ENCODE measurements around the gene BLOC1S5. TPM values are rescaled to one million over a fixed set of nuclear protein-coding genes. Genes with fewer than 3 reads are reported as not detected.
"Not testable (repeated sequence)": the region's sequence is repeated elsewhere in the genome, so short reads cannot be mapped to it uniquely, and the experiment has no call there.

Gene BLOC1S5
- total RNA-seq, 1 donor from 2014 or later, result 8.3 TPM

GRCh38 chr6:8041913-8042583 lies 22.1 kb downstream of the BLOC1S5 start:
- no peak overlapping the region for H3K27ac Mint-ChIP-seq (ENCODE audit: unreplicated experiment)
- DNase-seq, result no peak
- H3K4me1 Mint-ChIP-seq (ENCODE audit: low read depth, unreplicated experiment), result no peaks in the 10 kb centered on the region
- H3K27me3 Mint-ChIP-seq (ENCODE audit: unreplicated experiment), result no peaks in the 10 kb centered on the region
- H3K36me3 Mint-ChIP-seq (ENCODE audit: unreplicated experiment), result peaks cover 13% of the 10 kb centered on the region
- no peaks in the 10 kb centered on the region for H3K9me3 Mint-ChIP-seq (ENCODE audit: unreplicated experiment)
- H3K4me3 Mint-ChIP-seq (ENCODE audit: unreplicated experiment), result no peak overlapping the region
- no peak for TF ChIP-seq CTCF (IDR thresholded peaks at IDR 0.05; ENCODE audit: partially characterized antibody, unreplicated experiment)

GRCh38 chr6:8034107-8034506 lies 30.1 kb downstream of the BLOC1S5 start:
- not testable (repeated sequence) for DNase-seq; H3K27me3 Mint-ChIP-seq (ENCODE audit: unreplicated experiment); H3K9me3 Mint-ChIP-seq (ENCODE audit: unreplicated experiment); H3K36me3 Mint-ChIP-seq (ENCODE audit: unreplicated experiment); H3K4me1 Mint-ChIP-seq (ENCODE audit: low read depth, unreplicated experiment); H3K4me3 Mint-ChIP-seq (ENCODE audit: unreplicated experiment); H3K27ac Mint-ChIP-seq (ENCODE audit: unreplicated experiment)

- TF ChIP-seq CTCF (IDR thresholded peaks at IDR 0.05; ENCODE audit: partially characterized antibody, unreplicated experiment), result no peak
- H3K36me3 Mint-ChIP-seq (ENCODE audit: unreplicated experiment), result peaks cover 8% of the 10 kb centered on the region
- H3K4me1 Mint-ChIP-seq (ENCODE audit: low read depth, unreplicated experiment), result peaks cover 19% of the 10 kb centered on the region
- DNase-seq, result no peak
- no peak overlapping the region for H3K27ac Mint-ChIP-seq (ENCODE audit: unreplicated experiment)
- H3K27me3 Mint-ChIP-seq (ENCODE audit: unreplicated experiment), result peaks cover 2% of the 10 kb centered on the region
- H3K9me3 Mint-ChIP-seq (ENCODE audit: unreplicated experiment), result no peaks in the 10 kb centered on the region
- no peak overlapping the region for H3K4me3 Mint-ChIP-seq (ENCODE audit: unreplicated experiment)
These were observed 33.3 kb downstream of the BLOC1S5 start for GRCh38 chr6:8030920-8031319.

GRCh38 chr6:8029243-8029870 lies 34.8 kb downstream of the BLOC1S5 start:
- no peak overlapping the region for H3K27ac Mint-ChIP-seq (ENCODE audit: unreplicated experiment)

GRCh38 chr6:8027965-8028651 lies 36.1 kb downstream of the BLOC1S5 start:
- Mint-ChIP-seq H3K4me1 (ENCODE audit: low read depth, unreplicated experiment) (peaks cover 19% of the 10 kb centered on the region), H3K4me3 (ENCODE audit: unreplicated experiment) (no peak overlapping the region), H3K27ac (ENCODE audit: unreplicated experiment) (no peak overlapping the region), H3K9me3 (ENCODE audit: unreplicated experiment) (peaks cover 2% of the 10 kb centered on the region), H3K27me3 (ENCODE audit: unreplicated experiment) (peaks cover 2% of the 10 kb centered on the region), H3K36me3 (ENCODE audit: unreplicated experiment) (peaks cover 8% of the 10 kb centered on the region)
- TF ChIP-seq CTCF (IDR thresholded peaks at IDR 0.05; ENCODE audit: partially characterized antibody, unreplicated experiment), result no peak
- DNase-seq, result no peak

More at GRCh38 chr6:8029243-8029870, 34.8 kb downstream of the BLOC1S5 start:
- H3K36me3 Mint-ChIP-seq (ENCODE audit: unreplicated experiment), result peaks cover 8% of the 10 kb centered on the region
- peaks cover 19% of the 10 kb centered on the region for H3K4me1 Mint-ChIP-seq (ENCODE audit: low read depth, unreplicated experiment)
- TF ChIP-seq CTCF (IDR thresholded peaks at IDR 0.05; ENCODE audit: partially characterized antibody, unreplicated experiment), result no peak
- DNase-seq, result peak; percentile 67
- peaks cover 2% of the 10 kb centered on the region for H3K9me3 Mint-ChIP-seq (ENCODE audit: unreplicated experiment)
- H3K4me3 Mint-ChIP-seq (ENCODE audit: unreplicated experiment), result peak overlapping the region; percentile 57
- H3K27me3 Mint-ChIP-seq (ENCODE audit: unreplicated experiment), result peaks cover 2% of the 10 kb centered on the region
